Dedifferentiated amniotic fluid mesenchymal stem cell (primary cell): ENCODE results near the gene PADI2.

Experiments
- DNase-seq: peaks from one replicate; pipeline ENCODE4 v3.0.0-alpha.2; 2016; ENCODE audit errors: extremely low spot score

Gene PADI2

GRCh38 chr1:17020502-17020901 lies 98.7 kb downstream of the PADI2 start:
- no peak for DNase-seq

DNA sequence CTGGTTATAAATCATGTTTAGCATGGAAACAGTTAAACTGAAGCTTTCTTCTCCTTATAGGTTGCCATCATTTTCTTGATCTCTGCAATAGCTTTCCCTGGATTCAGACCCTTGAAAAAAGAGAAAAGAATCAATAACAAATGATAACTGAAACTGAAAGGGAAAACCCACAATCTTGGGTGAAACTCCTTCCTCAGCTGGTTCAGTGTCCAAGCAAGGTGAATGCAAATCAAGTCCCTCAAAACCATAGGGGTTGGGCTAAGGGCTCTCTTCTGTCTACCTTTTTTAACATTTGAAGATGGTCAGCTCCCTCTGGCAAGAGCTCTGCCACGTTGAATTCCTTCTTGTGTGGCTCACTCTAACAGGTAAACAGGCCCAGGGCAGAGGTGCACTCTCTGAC lies 100.4 kb downstream of the PADI2 start:
- no peak for DNase-seq

DNA sequence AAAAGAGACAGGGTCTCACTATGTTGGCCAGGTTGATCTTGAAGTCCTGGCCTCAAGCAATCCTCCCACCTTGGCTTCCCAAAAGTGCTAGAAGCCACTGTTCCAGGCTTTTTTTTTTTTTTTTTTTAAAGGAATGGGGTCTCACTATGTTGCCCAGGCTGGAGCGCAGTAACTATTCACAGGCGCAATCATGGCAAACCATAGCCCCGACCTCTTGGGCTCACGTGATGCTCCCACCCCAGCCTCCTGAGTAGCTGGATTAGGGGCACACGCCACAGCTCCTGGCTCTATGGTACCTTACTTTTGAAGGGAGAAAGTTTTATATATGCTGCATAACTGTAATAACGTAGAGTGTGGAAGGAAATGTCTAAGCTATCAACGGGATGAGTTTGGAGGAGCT lies 101.8 kb downstream of the PADI2 start:
- DNase-seq = no peak
